Measurements from ENCODE around the gene PLAC9.

DNA sequence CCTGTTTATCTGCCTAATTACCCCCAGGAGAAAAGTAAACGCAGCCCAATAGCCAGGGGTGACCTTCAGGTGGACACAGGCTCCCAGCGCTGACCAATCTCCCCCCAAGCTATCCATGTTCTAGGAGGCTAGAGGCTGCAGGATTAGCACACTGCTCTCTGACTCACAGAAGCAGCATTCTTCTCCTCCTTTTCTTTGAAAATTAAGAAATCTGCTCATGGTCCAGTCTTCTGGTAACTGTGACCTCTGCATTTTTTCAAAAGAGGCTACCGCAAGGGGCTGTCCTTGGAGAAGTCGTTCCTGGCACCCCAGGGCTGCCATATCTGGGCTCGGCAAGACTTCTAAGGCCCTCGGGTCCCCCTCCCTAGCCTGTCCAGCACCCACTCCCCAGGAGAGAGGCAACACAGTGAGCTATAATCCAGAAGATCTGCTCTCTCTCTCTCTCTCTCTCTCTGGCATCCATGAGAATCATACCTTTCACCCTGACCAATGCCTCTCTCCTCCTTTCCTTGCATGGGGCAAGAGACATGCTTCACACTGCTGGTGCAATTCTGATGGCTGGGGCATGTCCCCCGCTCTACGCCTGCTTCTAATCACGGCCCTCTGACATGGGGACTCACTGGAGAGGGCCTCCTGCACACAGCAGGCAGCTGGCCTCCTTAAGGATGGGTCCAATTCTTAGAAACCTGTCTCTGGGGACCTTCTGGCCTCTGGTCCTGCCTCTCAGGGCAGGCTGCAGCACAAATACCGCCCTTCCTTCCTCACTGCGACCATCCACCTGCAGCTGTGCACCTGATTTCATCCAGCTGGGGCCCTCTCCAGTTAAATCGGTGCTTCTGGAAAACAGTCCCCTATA is 45.5 kb downstream of the PLAC9 start:
- no peak for TF ChIP-seq CTCF (IDR thresholded peaks at IDR 0.05)
- TF ChIP-seq EP300 (IDR thresholded peaks at IDR 0.05) = no peak
